ENCODE measurements around the gene RPS25.
A peak's percentile ranks its signal among the peaks of the same experiment; 100 is the strongest.
"Not testable (repeated sequence)": the region's sequence is repeated elsewhere in the genome, so short reads cannot be mapped to it uniquely, and the experiment has no call there.

Gene RPS25

DNA sequence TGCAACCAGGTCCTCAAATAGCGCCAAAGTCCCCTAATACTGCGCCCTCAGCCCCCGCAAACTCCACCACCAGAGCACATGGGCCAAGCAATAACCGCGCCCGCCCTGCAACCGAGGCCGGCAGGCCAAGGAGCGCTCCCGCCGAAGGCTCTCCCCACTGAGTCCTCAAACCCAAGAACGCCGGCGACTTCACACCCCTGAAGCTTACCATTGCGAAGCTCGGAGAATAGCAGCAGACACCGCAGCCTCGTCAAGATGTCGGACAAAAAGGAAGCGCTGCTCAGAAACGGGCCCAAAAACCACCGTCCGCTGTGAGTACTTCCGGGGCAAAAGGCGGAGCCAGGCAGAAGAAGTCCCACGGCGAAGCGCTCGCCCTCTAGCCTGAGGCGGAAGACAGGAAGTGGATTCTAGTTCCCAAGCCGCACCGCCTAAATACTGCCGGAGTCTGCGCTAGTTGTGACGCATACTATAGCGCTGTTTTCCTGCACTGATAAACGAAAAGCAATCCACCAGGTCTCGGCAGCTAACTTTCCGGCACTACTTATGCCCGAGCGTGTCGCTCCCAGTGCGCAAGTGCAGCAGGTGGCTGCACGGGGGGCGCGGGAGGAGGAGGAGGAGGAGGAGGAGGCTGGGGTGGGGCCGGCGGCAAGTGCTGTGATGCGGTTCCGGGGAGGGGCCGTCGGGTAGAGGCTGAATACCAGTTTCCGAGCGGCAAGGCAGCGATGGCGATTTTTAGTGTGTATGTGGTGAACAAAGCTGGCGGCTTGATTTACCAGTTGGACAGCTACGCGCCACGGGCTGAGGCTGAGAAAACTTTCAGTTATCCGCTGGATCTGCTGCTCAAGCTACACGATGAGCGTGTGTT, at the start of gene RPS25, which contains the start of gene TRAPPC4:
RPS25 (minus strand) TSS at position 270 of the 865 bp plus-strand sequence; CDS start at position 211, 59 bp downstream.
TRAPPC4 (plus strand) TSS at position 693 of the 865 bp plus-strand sequence; CDS start at position 723, 30 bp downstream.
- peak within 1 kb of the TSS; percentile 80 for H3K4me3 ChIP-seq
- H3K4me2 ChIP-seq: peak within 1 kb of the TSS; percentile 87
- peak within 1 kb of the TSS; percentile 94 for H3K9ac ChIP-seq
- H3K27ac ChIP-seq: peak within 1 kb of the TSS; percentile 93
- TF ChIP-seq Cebpa-rat (IDR thresholded peaks at IDR 0.05): no peak
- peaks cover 40% of the 10 kb centered on the region for H3K4me1 ChIP-seq
- H3K27me3 ChIP-seq: no peaks in the 10 kb centered on the region
- H4K20me1 ChIP-seq: peaks cover 73% of the 10 kb centered on the region
- no peaks in the 10 kb centered on the region for H3K9me3 ChIP-seq
- peaks cover 64% of the 10 kb centered on the region for H3K36me3 ChIP-seq

DNA sequence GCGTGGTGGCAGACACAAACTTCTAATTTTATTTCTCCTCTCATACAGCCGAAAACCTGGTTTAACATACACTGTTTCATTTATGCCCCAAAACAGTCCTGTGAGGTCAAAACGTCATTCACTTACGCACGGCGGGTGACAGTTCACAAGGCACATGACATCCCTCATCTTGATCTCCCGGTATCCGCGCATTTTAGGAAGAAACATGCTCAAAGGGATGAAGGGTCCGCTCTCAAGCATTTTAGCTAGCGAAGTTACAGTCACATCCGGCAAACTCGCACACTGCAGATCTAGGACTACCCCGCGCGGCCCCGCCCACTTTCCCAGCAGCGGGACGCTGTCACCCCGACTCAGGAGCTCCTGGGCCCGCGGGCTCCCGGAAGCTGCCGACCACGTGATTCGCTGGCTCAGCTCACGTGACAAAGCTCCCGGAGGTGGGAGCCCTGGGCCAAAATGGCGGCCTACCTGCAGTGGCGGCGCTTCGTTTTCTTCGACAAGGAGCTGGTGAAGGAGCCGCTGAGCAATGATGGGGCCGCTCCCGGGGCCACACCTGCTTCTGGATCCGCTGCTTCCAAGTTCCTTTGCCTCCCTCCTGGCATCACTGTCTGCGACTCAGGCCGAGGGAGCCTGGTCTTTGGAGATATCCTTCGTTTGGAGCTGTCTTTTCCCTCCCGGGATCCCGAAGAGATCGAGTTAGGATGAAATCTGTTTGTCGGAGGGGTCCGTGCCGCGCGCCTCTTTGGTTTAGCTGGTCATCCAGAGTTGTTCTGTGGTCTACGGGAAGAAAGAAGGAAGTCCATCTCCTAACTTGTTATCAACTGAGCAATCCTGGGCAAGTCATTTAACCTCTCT, 49.5 kb upstream of the RPS25 start, which contains the start of gene VPS11:
VPS11 (plus strand) TSS at position 448 of the 852 bp plus-strand sequence; CDS start at position 454, 6 bp downstream.
- Histone ChIP-seq H3K36me3 (peaks cover 33% of the 10 kb centered on the region), H3K9me3 (no peaks in the 10 kb centered on the region), H4K20me1 (no peaks in the 10 kb centered on the region), H3K27me3 (no peaks in the 10 kb centered on the region), H3K27ac (peak within 1 kb of the TSS; percentile 86), H3K4me1 (peaks cover 44% of the 10 kb centered on the region), H3K4me3 (peak within 1 kb of the TSS; percentile 94), H3K9ac (peak within 1 kb of the TSS; percentile 92), H3K4me2 (peak within 1 kb of the TSS; percentile 96)
- no peak for TF ChIP-seq Cebpa-rat (IDR thresholded peaks at IDR 0.05)

DNA sequence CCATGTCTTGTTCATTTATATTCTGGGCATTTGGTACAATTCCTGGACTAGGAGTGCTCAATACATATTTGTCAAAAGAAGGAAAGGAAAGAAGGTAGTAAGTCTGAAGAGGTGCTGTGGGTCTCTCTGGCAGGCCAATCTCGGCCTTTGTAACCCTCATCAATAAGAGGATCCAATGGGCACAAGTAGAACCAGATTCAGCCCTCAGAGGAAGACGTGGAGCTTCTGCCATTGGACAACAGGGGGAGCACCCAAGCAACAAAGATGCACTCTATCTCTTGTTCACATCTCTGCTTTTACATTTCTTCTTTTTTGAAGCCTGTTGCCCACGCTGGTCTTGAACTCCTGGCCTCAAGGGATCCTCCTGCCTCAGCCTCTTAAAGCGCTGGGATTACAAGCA, 47.2 kb upstream of the RPS25 start:
- H4K20me1 ChIP-seq: no peaks in the 10 kb centered on the region
- 0 out of 2 replicates have a peak overlapping the region, but pooled peaks have one; percentile 96 for H3K4me2 ChIP-seq
- no peak overlapping the region for H3K9ac ChIP-seq
- H3K9me3 ChIP-seq: no peaks in the 10 kb centered on the region
- no peak overlapping the region for H3K4me3 ChIP-seq
- H3K27ac ChIP-seq: no peak overlapping the region
- no peaks in the 10 kb centered on the region for H3K27me3 ChIP-seq
- peaks cover 44% of the 10 kb centered on the region for H3K4me1 ChIP-seq
- TF ChIP-seq Cebpa-rat (IDR thresholded peaks at IDR 0.05): no peak
- H3K36me3 ChIP-seq: peaks cover 12% of the 10 kb centered on the region

DNA sequence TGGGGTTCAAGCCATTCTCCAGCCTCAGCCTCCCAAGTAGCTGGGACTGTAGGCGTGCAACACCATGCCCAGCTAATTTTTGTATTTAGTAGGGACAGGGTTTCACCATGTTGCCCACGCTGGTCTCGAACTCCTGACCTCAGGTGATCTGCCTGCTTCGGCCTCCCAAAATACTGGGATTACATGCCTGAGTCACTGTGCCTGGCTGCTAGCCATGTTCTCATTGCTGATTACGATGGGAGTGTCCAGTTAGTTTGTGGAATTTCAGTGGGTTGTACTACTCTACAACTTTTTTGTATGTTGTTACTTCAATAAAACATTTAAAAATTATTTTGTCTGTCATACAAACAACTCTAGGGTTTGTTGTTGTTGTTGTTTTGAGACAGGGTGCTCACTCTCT, 44.6 kb upstream of the RPS25 start:
- peaks cover 3% of the 10 kb centered on the region; the same call in 1 of the 2 replicates for H3K36me3 ChIP-seq
- H3K4me2 ChIP-seq: no peak overlapping the region
- no peak for TF ChIP-seq Cebpa-rat (IDR thresholded peaks at IDR 0.05)
- no peak overlapping the region for H3K27ac ChIP-seq
- no peak overlapping the region for H3K9ac ChIP-seq
- H3K9me3 ChIP-seq: no peaks in the 10 kb centered on the region
- H3K27me3 ChIP-seq: no peaks in the 10 kb centered on the region
- H3K4me1 ChIP-seq: peaks cover 34% of the 10 kb centered on the region
- H3K4me3 ChIP-seq: no peak overlapping the region
- H4K20me1 ChIP-seq: no peaks in the 10 kb centered on the region

DNA sequence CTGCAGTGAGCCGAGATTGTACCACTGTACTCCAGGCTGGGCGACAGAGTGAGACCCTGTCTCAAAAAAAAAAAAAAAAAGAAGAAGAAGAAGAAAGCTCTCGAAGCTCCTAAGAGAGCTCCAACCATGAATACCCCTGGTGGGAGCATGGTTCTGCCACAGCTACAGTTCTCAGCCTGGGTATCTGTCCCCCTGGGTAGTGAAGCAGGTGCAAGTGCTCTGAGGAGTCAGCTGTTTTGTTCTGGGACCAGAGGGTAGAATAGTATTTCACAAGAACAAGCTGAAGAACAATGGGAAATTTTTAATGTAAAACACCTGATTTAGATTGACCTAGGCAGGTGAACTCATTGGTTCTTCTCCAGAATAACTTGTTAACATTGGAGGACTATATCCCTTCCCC, 43.1 kb upstream of the RPS25 start:
- TF ChIP-seq Cebpa-rat (IDR thresholded peaks at IDR 0.05): no peak
- Histone ChIP-seq H3K27ac (no peak overlapping the region), H3K36me3 (peaks cover 3% of the 10 kb centered on the region; the same call in 1 of the 2 replicates), H3K4me1 (peaks cover 27% of the 10 kb centered on the region), H3K9me3 (no peaks in the 10 kb centered on the region), H3K4me2 (no peak overlapping the region), H4K20me1 (peaks cover 2% of the 10 kb centered on the region; the same call in 1 of the 2 replicates), H3K27me3 (no peaks in the 10 kb centered on the region), H3K4me3 (no peak overlapping the region), H3K9ac (no peak overlapping the region)

DNA sequence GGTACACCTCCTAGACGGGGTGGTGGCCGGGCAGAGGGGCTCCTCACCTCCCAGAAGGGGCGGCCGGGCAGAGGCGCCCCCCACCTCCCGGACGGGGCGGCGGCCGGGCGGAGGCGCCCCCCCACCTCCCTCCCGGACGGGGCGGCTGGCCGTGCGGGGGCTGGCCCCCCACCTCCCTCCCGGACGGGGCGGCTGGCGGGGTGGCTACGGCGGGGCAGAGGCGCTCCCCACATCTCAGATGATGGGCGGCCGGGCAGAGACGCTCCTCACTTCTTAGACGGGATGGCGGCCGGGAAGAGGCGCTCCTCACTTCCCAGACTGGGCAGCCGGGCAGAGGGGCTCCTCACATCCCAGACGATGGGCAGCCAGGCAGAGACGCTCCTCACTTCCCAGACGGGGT, 41.0 kb upstream of the RPS25 start:
- H4K20me1 ChIP-seq: peaks cover 24% of the 10 kb centered on the region; the same call in 1 of the 2 replicates

DNA sequence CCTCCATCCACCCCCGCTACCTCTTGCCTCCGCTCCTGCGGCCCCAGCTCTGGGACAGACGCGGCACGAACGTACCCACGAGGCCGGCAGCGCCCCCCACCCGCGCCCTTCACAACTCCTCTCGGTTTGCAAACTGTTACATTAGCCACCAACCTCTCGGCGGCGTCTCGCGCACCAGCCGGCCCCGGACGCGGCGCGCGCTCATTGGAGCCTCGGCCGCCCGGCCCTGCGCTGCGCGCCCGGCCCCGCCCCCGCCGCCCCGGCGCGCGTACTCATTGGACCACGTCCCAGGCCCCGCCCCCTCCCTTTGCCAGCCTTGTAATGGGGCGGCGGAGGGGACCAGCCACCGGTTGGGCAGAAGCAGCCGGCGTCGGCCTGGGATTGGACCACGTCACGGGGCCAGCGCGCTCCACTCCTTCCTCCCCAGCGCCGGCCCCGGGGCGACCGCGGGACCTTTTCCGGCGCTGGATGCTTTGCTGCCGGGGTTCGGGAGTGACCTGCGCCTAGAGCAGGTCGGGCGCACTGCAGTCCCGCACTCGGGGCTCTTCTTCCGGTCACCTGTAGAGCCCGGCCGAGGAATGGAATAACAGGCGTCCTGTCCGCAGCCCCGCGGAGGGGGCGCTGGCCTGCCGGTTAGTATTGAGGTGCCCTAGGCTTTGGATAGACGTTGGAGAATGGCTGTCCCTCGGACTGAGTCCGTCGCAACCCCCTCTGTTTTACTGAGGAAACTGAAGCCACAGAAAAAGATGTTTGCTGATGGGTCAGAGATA, 39.0 kb upstream of the RPS25 start, which contains the start of gene HYOU1:
HYOU1 (minus strand) TSS at position 206 of the 770 bp plus-strand sequence. CDS start 1,045 bp downstream, outside the sequence.
- no peaks in the 10 kb centered on the region for H3K27me3 ChIP-seq

More for the DNA sequence above, 41.0 kb upstream of the RPS25 start:
- H3K4me3 ChIP-seq, H3K9ac ChIP-seq, H3K27ac ChIP-seq, H3K27me3 ChIP-seq, H3K9me3 ChIP-seq, H3K4me2 ChIP-seq: not testable (repeated sequence)
- Histone ChIP-seq H3K4me1 (peaks cover 20% of the 10 kb centered on the region), H3K36me3 (peaks cover 17% of the 10 kb centered on the region)

DNA sequence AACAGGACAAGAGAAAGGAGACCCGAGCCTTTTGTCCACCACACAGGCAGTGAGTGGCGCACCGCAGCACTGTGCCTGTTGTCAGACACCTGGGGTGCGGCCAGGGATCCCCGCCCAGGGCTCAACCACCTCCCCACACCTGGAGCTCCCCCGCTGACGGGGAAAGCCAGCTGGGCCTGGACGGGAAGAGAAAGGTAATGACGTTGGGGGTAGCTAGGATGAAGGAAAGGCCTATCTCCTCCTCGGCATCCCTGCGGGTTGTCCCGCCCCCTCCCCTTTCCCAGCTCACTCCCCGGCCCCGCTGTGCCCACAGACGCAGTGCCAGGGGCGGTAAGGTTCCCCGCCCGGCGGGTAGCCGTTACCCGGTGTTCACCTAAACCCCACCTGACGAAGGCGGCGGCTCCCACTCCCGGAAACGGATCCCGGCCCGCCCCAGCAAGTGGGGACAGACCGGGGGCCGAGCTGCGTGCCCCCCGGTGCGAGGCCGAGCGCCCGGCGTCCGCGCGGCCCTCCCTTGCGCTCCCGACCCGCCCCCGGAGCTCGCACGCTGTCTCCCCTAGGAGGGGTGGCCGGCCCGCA, 38.4 kb upstream of the RPS25 start:
- peak overlapping the region; percentile 97 for H3K4me3 ChIP-seq
- peak overlapping the region; percentile 98 for H3K9ac ChIP-seq
- H3K4me1 ChIP-seq: peaks cover 20% of the 10 kb centered on the region
- peaks cover 43% of the 10 kb centered on the region for H3K36me3 ChIP-seq
- no peaks in the 10 kb centered on the region for H3K27me3 ChIP-seq
- no peaks in the 10 kb centered on the region for H3K9me3 ChIP-seq
- TF ChIP-seq Cebpa-rat (IDR thresholded peaks at IDR 0.05): no peak
- peak overlapping the region; percentile 96 for H3K27ac ChIP-seq
- peak overlapping the region; percentile 91 for H3K4me2 ChIP-seq
- H4K20me1 ChIP-seq: peaks cover 38% of the 10 kb centered on the region; the same call in 1 of the 2 replicates

More for the DNA sequence above, 39.0 kb upstream of the RPS25 start, which contains the start of gene HYOU1:
- H3K4me3 ChIP-seq: peak within 1 kb of the TSS; percentile 97
- peak within 1 kb of the TSS; percentile 96 for H3K27ac ChIP-seq
- peaks cover 37% of the 10 kb centered on the region for H3K36me3 ChIP-seq
- no peaks in the 10 kb centered on the region for H3K9me3 ChIP-seq
- peak within 1 kb of the TSS; percentile 98 for H3K9ac ChIP-seq
- H3K4me2 ChIP-seq: peak within 1 kb of the TSS; percentile 92
- peaks cover 31% of the 10 kb centered on the region; the same call in 1 of the 2 replicates for H4K20me1 ChIP-seq
- no peak for TF ChIP-seq Cebpa-rat (IDR thresholded peaks at IDR 0.05)
- H3K4me1 ChIP-seq: peaks cover 20% of the 10 kb centered on the region

Data from BLaER1 (cell line).